IMR-90 (cell line): ENCODE data around the gene PNMA1. TPM values are rescaled to one million over a fixed set of nuclear protein-coding genes. Genes with fewer than 3 reads are reported as not detected.

Experiments
- ATAC-seq: fragments of 200-7000 bp; cut with Tn5 transposase; 2 replicates; pipeline ENCODE4 v1.9.1; 2020; ENCODE audit warnings: low read depth, mild to moderate bottlenecking, moderate library complexity
- BruUV-seq: library from RNA; stranded (reverse); fragments of 400-500 nt; replicated peaks from 2 replicates; lab custom pipeline; 2021; lab: Mats Ljungman, UMichigan
- CTCF ChIA-PET: fragments of 300-600 bp; formaldehyde crosslinking; extraction: SDS; loops from one replicate; lab custom pipeline; 2021; ENCODE audit warnings: antibody characterized with exemption; lab: Yijun Ruan, JAX
- POLR2A ChIA-PET: fragments of 300-600 bp; sonication (Branson Sonifier 250); formaldehyde crosslinking; loops from one replicate; lab custom pipeline; 2022; ENCODE audit warnings: antibody characterized with exemption; ENCODE audit not compliant: unreplicated experiment; lab: Charles Lee
- DNase-seq: peaks from one replicate; pipeline ENCODE4 v3.0.0; 2013
- H2AFZ ChIP-seq: replicated peaks from 2 replicates; pipeline ENCODE3; 2013; ENCODE audit warnings: low read length, mild to moderate bottlenecking; ENCODE audit not compliant: poor library complexity
- H2AK5ac ChIP-seq: 2 replicates; pipeline ENCODE4 v1.6.1; 2013; ENCODE audit warnings: low read depth, low read length, inconsistent platforms
- H2AK9ac ChIP-seq: replicated peaks from 2 replicates; pipeline ENCODE3; 2013; ENCODE audit warnings: mild to moderate bottlenecking, low read depth, low read length, moderate library complexity; ENCODE audit not compliant: poor library complexity
- H2BK120ac ChIP-seq: 2 replicates; pipeline ENCODE4 v1.6.1; 2013; ENCODE audit warnings: low read depth, low read length, inconsistent platforms
- H2BK15ac ChIP-seq: 3 replicates; pipeline ENCODE4 v1.6.1; 2013; ENCODE audit warnings: low read depth, low read length, inconsistent platforms
- H2BK20ac ChIP-seq: 2 replicates; pipeline ENCODE4 v1.6.1; 2013; ENCODE audit warnings: low read depth, mild to moderate bottlenecking, inconsistent platforms, low read length, moderate library complexity
- H2BK5ac ChIP-seq: 2 replicates; pipeline ENCODE4 v1.6.1; 2013; ENCODE audit warnings: mild to moderate bottlenecking, low read depth, low read length, inconsistent platforms; ENCODE audit not compliant: poor library complexity, severe bottlenecking
- H3K14ac ChIP-seq: replicated peaks from 2 replicates; pipeline ENCODE4 v1.6.1; 2013; ENCODE audit warnings: low read depth, low read length, inconsistent platforms
- H3K18ac ChIP-seq: 2 replicates; pipeline ENCODE4 v1.6.1; 2013; ENCODE audit warnings: low read depth, low read length, control low read depth
- H3K23ac ChIP-seq: 2 replicates; pipeline ENCODE4 v1.6.1; 2013; ENCODE audit warnings: low read depth, low read length, inconsistent platforms
- H3K27ac ChIP-seq: 2 replicates; pipeline ENCODE4 v1.5.1; 2013; ENCODE audit warnings: mild to moderate bottlenecking, control low read depth, low read length; ENCODE audit not compliant: insufficient read depth
- H3K27me3 ChIP-seq: 2 replicates; pipeline ENCODE4 v1.6.1; 2013; ENCODE audit warnings: low read length; ENCODE audit not compliant: control insufficient read depth, insufficient read depth
- H3K36me3 ChIP-seq: 2 replicates; pipeline ENCODE4 v1.6.1; 2013; ENCODE audit warnings: low read length, mixed read lengths; ENCODE audit not compliant: control insufficient read depth, insufficient read depth
- H3K4ac ChIP-seq: 2 replicates; pipeline ENCODE4 v1.6.1; 2013; ENCODE audit warnings: low read depth, low read length, inconsistent platforms
- H3K4me1 ChIP-seq: 2 replicates; pipeline ENCODE4 v1.6.1; 2013; ENCODE audit warnings: low read length, mixed read lengths; ENCODE audit not compliant: control insufficient read depth, insufficient read depth
- H3K4me2 ChIP-seq: 2 replicates; pipeline ENCODE4 v1.6.1; 2013; ENCODE audit warnings: low read depth, mild to moderate bottlenecking, control low read depth, low read length, moderate library complexity
- H3K4me3 ChIP-seq: 2 replicates; pipeline ENCODE4 v1.5.1; 2013; ENCODE audit warnings: low read depth, mild to moderate bottlenecking, control low read depth, low read length, moderate library complexity; ENCODE audit not compliant: insufficient read depth
- H3K56ac ChIP-seq: 2 replicates; pipeline ENCODE4 v1.6.1; 2013; ENCODE audit warnings: low read length, inconsistent platforms; ENCODE audit not compliant: insufficient read depth; ENCODE audit errors: extremely low read depth
- H3K79me1 ChIP-seq, 2 experiments: 2 replicates each; pipeline ENCODE4 v1.6.1; 2013; ENCODE audit warnings: low read length in 2 of 2, inconsistent platforms in 1 of 2, low read depth in 1 of 2
- H3K9ac ChIP-seq: 2 replicates; pipeline ENCODE4 v1.6.1; 2013; ENCODE audit warnings: low read depth, low read length, control low read depth
- H3K9me1 ChIP-seq: 2 replicates; pipeline ENCODE4 v1.6.1; 2013; ENCODE audit warnings: low read length, inconsistent platforms; ENCODE audit not compliant: insufficient read depth
- H3K9me3 ChIP-seq: 2 replicates; pipeline ENCODE4 v1.6.1; 2013; ENCODE audit warnings: low read length; ENCODE audit not compliant: control insufficient read depth, insufficient read depth
- H4K20me1 ChIP-seq: 2 replicates; pipeline ENCODE4 v1.6.1; 2013; ENCODE audit warnings: low read length, inconsistent platforms; ENCODE audit not compliant: insufficient read depth
- H4K5ac ChIP-seq: 2 replicates; pipeline ENCODE4 v1.6.1; 2013; ENCODE audit warnings: mild to moderate bottlenecking, low read depth, low read length, control low read depth
- H4K8ac ChIP-seq, 2 experiments: 2 replicates each; pipeline ENCODE4 v1.6.1; 2013; ENCODE audit warnings: low read depth in 2 of 2, low read length in 2 of 2, control low read depth in 1 of 2, inconsistent platforms in 1 of 2
- H4K91ac ChIP-seq: 2 replicates; pipeline ENCODE4 v1.6.1; 2013; ENCODE audit warnings: low read depth, low read length, inconsistent platforms; ENCODE audit not compliant: insufficient read depth
- BHLHE40 ChIP-seq: fragments of 150-350 bp; IDR thresholded peaks from 2 replicates; pipeline ENCODE4 v1.6.1; 2016; ENCODE audit warnings: mild to moderate bottlenecking, low read depth, low read length
- CEBPB ChIP-seq: IDR thresholded peaks from 2 replicates; pipeline ENCODE4 v1.6.1; 2012; ENCODE audit warnings: low read depth, low read length, improper control_type of control experiment
- CHD1 ChIP-seq: IDR thresholded peaks from 2 replicates; pipeline ENCODE4 v1.6.1; 2012; ENCODE audit warnings: low read depth, low read length, improper control_type of control experiment
- FOS ChIP-seq: fragments of 150-350 bp; IDR thresholded peaks from 2 replicates; pipeline ENCODE4 v1.6.1; 2016; ENCODE audit warnings: low read depth, low read length
- MAZ ChIP-seq: IDR thresholded peaks from 2 replicates; pipeline ENCODE4 v1.6.1; 2012; ENCODE audit warnings: low read depth, mild to moderate bottlenecking, low read length, improper control_type of control experiment, moderate library complexity, borderline replicate concordance
- MXI1 ChIP-seq: IDR thresholded peaks from 2 replicates; pipeline ENCODE4 v1.6.1; 2012; ENCODE audit warnings: low read depth, mild to moderate bottlenecking, low read length, moderate library complexity, borderline replicate concordance
- NFE2L2 ChIP-seq: fragments of 150-350 bp; IDR thresholded peaks from 2 replicates; pipeline ENCODE4 v1.6.1; 2016; ENCODE audit warnings: low read depth, mild to moderate bottlenecking, low read length
- POLR2A ChIP-seq: IDR thresholded peaks from 2 replicates; pipeline ENCODE4 v1.6.1; 2012; ENCODE audit warnings: mild to moderate bottlenecking, low read depth, low read length
- RAD21 ChIP-seq: IDR thresholded peaks from 2 replicates; pipeline ENCODE4 v1.6.1; 2012; ENCODE audit warnings: low read length, improper control_type of control experiment
- RCOR1 ChIP-seq: IDR thresholded peaks from 2 replicates; pipeline ENCODE4 v1.6.1; 2012; ENCODE audit warnings: mild to moderate bottlenecking, low read length, improper control_type of control experiment; ENCODE audit not compliant: insufficient replicate concordance
- RFX5 ChIP-seq: IDR thresholded peaks from 2 replicates; pipeline ENCODE4 v1.8.0; 2012; ENCODE audit warnings: low read depth, mild to moderate bottlenecking, low read length, moderate library complexity
- SMC3 ChIP-seq: fragments of 150-350 bp; IDR thresholded peaks from 2 replicates; pipeline ENCODE4 v1.6.1; 2016; ENCODE audit warnings: low read depth, mild to moderate bottlenecking, antibody characterized with exemption, low read length, moderate library complexity
- USF2 ChIP-seq: fragments of 150-350 bp; IDR thresholded peaks from 2 replicates; pipeline ENCODE4 v1.6.1; 2017; ENCODE audit warnings: mild to moderate bottlenecking, antibody characterized with exemption, low read length, low read depth
- WGBS, 2 experiments: methylation state at CpG; one replicate each; pipeline versions ENCODE4 v1.1.5 to v1.1.7; 2013; ENCODE audit warnings: missing lambda C conversion rate in 2 of 2; ENCODE audit not compliant: insufficient read length in 1 of 2; ENCODE audit errors: extremely low coverage in 2 of 2; 5-methylcytosine and 5-hydroxymethylcytosine counted together
- dilution Hi-C: fragments of 300-500 bp; cut with HindIII; formaldehyde crosslinking; loops from one replicate; pipeline ENCODE4 v1.14.3; 2018; ENCODE audit warnings: low sequenced_read_pairs; ENCODE audit not compliant: unreplicated experiment
- in situ Hi-C: fragments of 300-500 bp; cut with MboI; formaldehyde crosslinking; loops from 3 replicates; pipeline ENCODE4 v1.14.3; 2019; ENCODE audit warnings: low sequenced_read_pairs, inconsistent platforms, mixed read lengths
- intact Hi-C: fragments of 100-400 bp; cut with micrococcal nuclease; formaldehyde crosslinking; loops from 2 replicates; pipeline ENCODE4 v1.10.0; 2022
- polyA plus RNA-seq, 3 experiments: library from polyadenylated mRNA; depleted of rRNA; stranded (reverse); fragments of >200 nt; gene quantifications; 2 replicates each; pipeline ENCODE4 v1.2.3, GENCODE V29; 2012; ENCODE audit warnings: low replicate concordance in 1 of 3
- total RNA-seq: library from RNA; depleted of rRNA; stranded (reverse); fragments of >200 nt; gene quantifications from 2 replicates; pipeline ENCODE4 v1.2.3, GENCODE V29; 2012
- TF ChIP-seq, protein P1 (sequence below): fragments of 150-350 bp; IDR thresholded peaks from 2 replicates; pipeline ENCODE4 v1.6.1; 2016; ENCODE audit warnings: low read depth, mild to moderate bottlenecking, low read length, moderate library complexity, borderline replicate concordance

Gene PNMA1
- total and polyA plus RNA-seq, 2 of the 4 experiments (the other 2 are of a cell fraction) = 6.5 to 28.2 TPM

- Histone ChIP-seq H3K9me1 (peaks cover 12% of the 10 kb centered on the region), H2BK20ac (no peak overlapping the region), H3K27ac (peak overlapping the region; percentile 6; the same call in 1 of the 2 replicates), H3K9ac (no peak overlapping the region), H3K4ac (no peak overlapping the region), H3K4me2 (no peak overlapping the region), H3K79me1 (peaks cover 20 to 66% of the 10 kb centered on the region in 2 experiments; a peak in 3 of 4 replicates), H3K14ac (no peak overlapping the region), H3K18ac (no peak overlapping the region), H3K56ac (no peak overlapping the region), H4K91ac (no peak overlapping the region), H2BK15ac (no peak overlapping the region), H3K27me3 (no peaks in the 10 kb centered on the region), H3K36me3 (peaks cover 33% of the 10 kb centered on the region), H4K8ac (no peak overlapping the region), H2AK5ac (no peak overlapping the region), H2BK5ac (no peak overlapping the region), H3K4me3 (no peak overlapping the region), H2BK120ac (no peak overlapping the region), H2AFZ (no peak overlapping the region), H2AK9ac (no peak overlapping the region), H3K4me1 (peaks cover 16% of the 10 kb centered on the region), H4K20me1 (peaks cover 40% of the 10 kb centered on the region), H4K5ac (no peak overlapping the region), H3K23ac (no peak overlapping the region), H3K9me3 (no peaks in the 10 kb centered on the region)
- ChIA-PET CTCF (no interaction called here), POLR2A (no interaction called here)
- ATAC-seq (no peak), DNase-seq (no peak)
- intact Hi-C loops = no loop called here
- no CpG with 5 or more reads among the region's 4 CpGs for WGBS, 2 experiments
- TF ChIP-seq USF2 (no peak), RCOR1 (no peak), POLR2A (no peak), CHD1 (no peak), MAZ (no peak), NFE2L2 (no peak), RFX5 (no peak), RAD21 (no peak), BHLHE40 (no peak), SMC3 (no peak), FOS (no peak), MXI1 (no peak), CEBPB (no peak)
- TF ChIP-seq, protein P1, sequence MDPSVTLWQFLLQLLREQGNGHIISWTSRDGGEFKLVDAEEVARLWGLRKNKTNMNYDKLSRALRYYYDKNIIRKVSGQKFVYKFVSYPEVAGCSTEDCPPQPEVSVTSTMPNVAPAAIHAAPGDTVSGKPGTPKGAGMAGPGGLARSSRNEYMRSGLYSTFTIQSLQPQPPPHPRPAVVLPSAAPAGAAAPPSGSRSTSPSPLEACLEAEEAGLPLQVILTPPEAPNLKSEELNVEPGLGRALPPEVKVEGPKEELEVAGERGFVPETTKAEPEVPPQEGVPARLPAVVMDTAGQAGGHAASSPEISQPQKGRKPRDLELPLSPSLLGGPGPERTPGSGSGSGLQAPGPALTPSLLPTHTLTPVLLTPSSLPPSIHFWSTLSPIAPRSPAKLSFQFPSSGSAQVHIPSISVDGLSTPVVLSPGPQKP = no peak
- BruUV-seq = no TSS peak
- dilution Hi-C loops = no loop called here
- in situ Hi-C loops = no loop called here
Measured at GRCh38 chr14:73715707-73716106, 1.5 kb upstream of the PNMA1 start.
